ENCODE data around the gene ZNHIT1.

GRCh38 chr7:101271021-101271420 lies 53.1 kb downstream of the ZNHIT1 start:
- TF ChIP-seq CTCF (IDR thresholded peaks at IDR 0.05) (no peak), POLR2A (IDR thresholded peaks at IDR 0.05) (no peak), POLR2AphosphoS5 (IDR thresholded peaks at IDR 0.05) (no peak)
